ENCODE measurements around the gene GSAP. TPM values are rescaled to one million over a fixed set of nuclear protein-coding genes. Genes with fewer than 3 reads are reported as not detected.

GSAP gene
- total RNA-seq, 1 experiment from 2014 or later = 2.0 TPM

GRCh38 chr7:77354484-77354883 is 61.7 kb downstream of the GSAP start (continued):
- TF ChIP-seq SMAD3 (CRISPR knock-in tag; IDR thresholded peaks at IDR 0.05; ENCODE audit: borderline replicate concordance) (no peak), CREM (CRISPR knock-in tag; IDR thresholded peaks at IDR 0.05) (no peak)

GRCh38 chr7:77353911-77354310 is 62.2 kb downstream of the GSAP start:
- TF ChIP-seq ZNF263 (CRISPR knock-in tag; IDR thresholded peaks at IDR 0.05; ENCODE audit: low read depth) = no peak
- TF ChIP-seq PRRX2 (CRISPR knock-in tag; IDR thresholded peaks at IDR 0.05) = no peak
- no peak for TF ChIP-seq ERG (CRISPR knock-in tag; IDR thresholded peaks at IDR 0.05)
- TF ChIP-seq, protein P1, sequence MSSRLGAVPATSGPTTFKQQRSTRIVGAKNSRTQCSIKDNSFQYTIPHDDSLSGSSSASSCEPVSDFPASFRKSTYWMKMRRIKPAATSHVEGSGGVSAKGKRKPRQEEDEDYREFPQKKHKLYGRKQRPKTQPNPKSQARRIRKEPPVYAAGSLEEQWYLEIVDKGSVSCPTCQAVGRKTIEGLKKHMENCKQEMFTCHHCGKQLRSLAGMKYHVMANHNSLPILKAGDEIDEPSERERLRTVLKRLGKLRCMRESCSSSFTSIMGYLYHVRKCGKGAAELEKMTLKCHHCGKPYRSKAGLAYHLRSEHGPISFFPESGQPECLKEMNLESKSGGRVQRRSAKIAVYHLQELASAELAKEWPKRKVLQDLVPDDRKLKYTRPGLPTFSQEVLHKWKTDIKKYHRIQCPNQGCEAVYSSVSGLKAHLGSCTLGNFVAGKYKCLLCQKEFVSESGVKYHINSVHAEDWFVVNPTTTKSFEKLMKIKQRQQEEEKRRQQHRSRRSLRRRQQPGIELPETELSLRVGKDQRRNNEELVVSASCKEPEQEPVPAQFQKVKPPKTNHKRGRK (CRISPR knock-in tag; IDR thresholded peaks at IDR 0.05; ENCODE audit: borderline replicate concordance) = no peak
- no peak for TF ChIP-seq NFYB (CRISPR knock-in tag; conservative IDR thresholded peaks at IDR 0.05; ENCODE audit: low read depth)
- TF ChIP-seq NR2C2 (CRISPR knock-in tag; IDR thresholded peaks at IDR 0.05) = no peak
- TF ChIP-seq ZNF138 (CRISPR knock-in tag; conservative IDR thresholded peaks at IDR 0.05) = no peak
- no peak for TF ChIP-seq MYBL2 (CRISPR knock-in tag; IDR thresholded peaks at IDR 0.05)
- TF ChIP-seq, protein P2, sequence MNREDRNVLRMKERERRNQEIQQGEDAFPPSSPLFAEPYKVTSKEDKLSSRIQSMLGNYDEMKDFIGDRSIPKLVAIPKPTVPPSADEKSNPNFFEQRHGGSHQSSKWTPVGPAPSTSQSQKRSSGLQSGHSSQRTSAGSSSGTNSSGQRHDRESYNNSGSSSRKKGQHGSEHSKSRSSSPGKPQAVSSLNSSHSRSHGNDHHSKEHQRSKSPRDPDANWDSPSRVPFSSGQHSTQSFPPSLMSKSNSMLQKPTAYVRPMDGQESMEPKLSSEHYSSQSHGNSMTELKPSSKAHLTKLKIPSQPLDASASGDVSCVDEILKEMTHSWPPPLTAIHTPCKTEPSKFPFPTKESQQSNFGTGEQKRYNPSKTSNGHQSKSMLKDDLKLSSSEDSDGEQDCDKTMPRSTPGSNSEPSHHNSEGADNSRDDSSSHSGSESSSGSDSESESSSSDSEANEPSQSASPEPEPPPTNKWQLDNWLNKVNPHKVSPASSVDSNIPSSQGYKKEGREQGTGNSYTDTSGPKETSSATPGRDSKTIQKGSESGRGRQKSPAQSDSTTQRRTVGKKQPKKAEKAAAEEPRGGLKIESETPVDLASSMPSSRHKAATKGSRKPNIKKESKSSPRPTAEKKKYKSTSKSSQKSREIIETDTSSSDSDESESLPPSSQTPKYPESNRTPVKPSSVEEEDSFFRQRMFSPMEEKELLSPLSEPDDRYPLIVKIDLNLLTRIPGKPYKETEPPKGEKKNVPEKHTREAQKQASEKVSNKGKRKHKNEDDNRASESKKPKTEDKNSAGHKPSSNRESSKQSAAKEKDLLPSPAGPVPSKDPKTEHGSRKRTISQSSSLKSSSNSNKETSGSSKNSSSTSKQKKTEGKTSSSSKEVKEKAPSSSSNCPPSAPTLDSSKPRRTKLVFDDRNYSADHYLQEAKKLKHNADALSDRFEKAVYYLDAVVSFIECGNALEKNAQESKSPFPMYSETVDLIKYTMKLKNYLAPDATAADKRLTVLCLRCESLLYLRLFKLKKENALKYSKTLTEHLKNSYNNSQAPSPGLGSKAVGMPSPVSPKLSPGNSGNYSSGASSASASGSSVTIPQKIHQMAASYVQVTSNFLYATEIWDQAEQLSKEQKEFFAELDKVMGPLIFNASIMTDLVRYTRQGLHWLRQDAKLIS (CRISPR knock-in tag; IDR thresholded peaks at IDR 0.05; ENCODE audit: borderline replicate concordance) = no peak
- TF ChIP-seq FOXK1 (CRISPR knock-in tag; IDR thresholded peaks at IDR 0.05) = no peak
- TF ChIP-seq CREB1 (CRISPR knock-in tag; IDR thresholded peaks at IDR 0.05) = no peak
- TF ChIP-seq MXD4 (CRISPR knock-in tag; IDR thresholded peaks at IDR 0.05; ENCODE audit: borderline replicate concordance) = no peak
- TF ChIP-seq, protein P3, sequence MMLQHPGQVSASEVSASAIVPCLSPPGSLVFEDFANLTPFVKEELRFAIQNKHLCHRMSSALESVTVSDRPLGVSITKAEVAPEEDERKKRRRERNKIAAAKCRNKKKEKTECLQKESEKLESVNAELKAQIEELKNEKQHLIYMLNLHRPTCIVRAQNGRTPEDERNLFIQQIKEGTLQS (CRISPR knock-in tag; conservative IDR thresholded peaks at IDR 0.05) = no peak
- TF ChIP-seq ELF4 (CRISPR knock-in tag; IDR thresholded peaks at IDR 0.05; ENCODE audit: low read depth) = no peak
- no peak for TF ChIP-seq HMGA2 (CRISPR knock-in tag; IDR thresholded peaks at IDR 0.05)
- no peak overlapping the region for H3K4me3 Mint-ChIP-seq
- no peaks in the 10 kb centered on the region for H3K36me3 Mint-ChIP-seq
- H3K4me1 Mint-ChIP-seq = peaks cover 12% of the 10 kb centered on the region
- ChIA-PET POLR2A (interaction anchor here (0.7 kb wide), 1 partner anchor 149 kb away, joined by 3 read pairs; no protein-coding TSS in a partner anchor), CTCF (no interaction called here)
- H3K27me3 Mint-ChIP-seq (ENCODE audit: low read depth) = no peaks in the 10 kb centered on the region
- no peaks in the 10 kb centered on the region for H3K9me3 Mint-ChIP-seq
- no peak overlapping the region for H3K27ac Mint-ChIP-seq
- ATAC-seq (no peak), DNase-seq (ENCODE audit: low spot score) (no peak)

DNA sequence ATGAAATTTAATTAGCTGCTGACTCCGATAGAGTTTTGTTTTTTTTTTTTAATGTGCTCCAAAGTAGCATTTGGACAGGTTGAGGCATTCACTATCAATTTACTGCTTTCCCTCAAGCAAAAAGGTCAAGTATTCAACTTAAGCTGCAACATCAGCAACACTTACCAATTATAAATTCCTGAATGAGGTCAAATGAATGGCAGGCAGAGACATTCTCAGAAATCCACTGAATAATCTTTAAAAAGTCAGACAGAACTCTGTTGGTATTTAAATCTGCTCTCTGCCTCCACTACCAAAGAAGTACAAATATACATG is 62.8 kb downstream of the GSAP start:
- no peak for DNase-seq (ENCODE audit: low spot score)
- Mint-ChIP-seq H3K4me1 (peaks cover 17% of the 10 kb centered on the region), H3K27ac (no peak overlapping the region), H3K27me3 (ENCODE audit: low read depth) (no peaks in the 10 kb centered on the region), H3K36me3 (no peaks in the 10 kb centered on the region), H3K9me3 (no peaks in the 10 kb centered on the region), H3K4me3 (no peak overlapping the region)
- ChIA-PET POLR2A (interaction anchor here (0.7 kb wide), 1 partner anchor 149 kb away, joined by 3 read pairs; no protein-coding TSS in a partner anchor), CTCF (no interaction called here)
- ATAC-seq = no peak
- TF ChIP-seq E2F5 (CRISPR knock-in tag; IDR thresholded peaks at IDR 0.05) (no peak), TEAD1 (CRISPR knock-in tag; IDR thresholded peaks at IDR 0.05) (no peak), ZNF423 (CRISPR knock-in tag; IDR thresholded peaks at IDR 0.05) (no peak), ZMAT4 (CRISPR knock-in tag; IDR thresholded peaks at IDR 0.05) (no peak), CREB1 (CRISPR knock-in tag; IDR thresholded peaks at IDR 0.05) (no peak), ATF1 (CRISPR knock-in tag; IDR thresholded peaks at IDR 0.05) (no peak)
- TF ChIP-seq, protein P4, sequence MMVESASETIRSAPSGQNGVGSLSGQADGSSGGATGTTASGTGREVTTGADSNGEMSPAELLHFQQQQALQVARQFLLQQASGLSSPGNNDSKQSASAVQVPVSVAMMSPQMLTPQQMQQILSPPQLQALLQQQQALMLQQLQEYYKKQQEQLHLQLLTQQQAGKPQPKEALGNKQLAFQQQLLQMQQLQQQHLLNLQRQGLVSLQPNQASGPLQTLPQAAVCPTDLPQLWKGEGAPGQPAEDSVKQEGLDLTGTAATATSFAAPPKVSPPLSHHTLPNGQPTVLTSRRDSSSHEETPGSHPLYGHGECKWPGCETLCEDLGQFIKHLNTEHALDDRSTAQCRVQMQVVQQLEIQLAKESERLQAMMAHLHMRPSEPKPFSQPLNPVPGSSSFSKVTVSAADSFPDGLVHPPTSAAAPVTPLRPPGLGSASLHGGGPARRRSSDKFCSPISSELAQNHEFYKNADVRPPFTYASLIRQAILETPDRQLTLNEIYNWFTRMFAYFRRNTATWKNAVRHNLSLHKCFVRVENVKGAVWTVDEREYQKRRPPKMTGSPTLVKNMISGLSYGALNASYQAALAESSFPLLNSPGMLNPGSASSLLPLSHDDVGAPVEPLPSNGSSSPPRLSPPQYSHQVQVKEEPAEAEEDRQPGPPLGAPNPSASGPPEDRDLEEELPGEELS (CRISPR knock-in tag; IDR thresholded peaks at IDR 0.05) = no peak
